HG03469 (cell line): ENCODE results near the gene RAD51B.
"Not testable (repeated sequence)": the region's sequence is repeated elsewhere in the genome, so short reads cannot be mapped to it uniquely, and the experiment has no call there.

Experiments used
- ATAC-seq: cut with Tn5 transposase; IDR thresholded peaks from one replicate; pipeline ENCODE4 v1.9.1; 2021; ENCODE audit warnings: mild to moderate bottlenecking, moderate library complexity, moderate number of reproducible peaks; ENCODE audit not compliant: unreplicated experiment

The RAD51B gene

DNA sequence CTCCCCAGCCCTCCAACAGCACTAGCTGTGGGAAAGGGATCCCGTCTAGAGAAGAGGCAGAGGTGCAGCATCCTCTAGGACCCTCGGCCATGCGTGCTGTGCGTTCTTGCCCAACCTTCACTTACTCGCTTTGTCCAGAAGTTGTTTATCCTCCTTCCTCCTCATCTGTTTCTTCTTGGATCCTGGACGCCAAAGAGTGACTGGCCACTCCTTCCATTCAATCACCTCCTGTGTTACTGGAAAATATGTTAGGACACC, 832.8 kb downstream of the RAD51B start:
- ATAC-seq: no peak

DNA sequence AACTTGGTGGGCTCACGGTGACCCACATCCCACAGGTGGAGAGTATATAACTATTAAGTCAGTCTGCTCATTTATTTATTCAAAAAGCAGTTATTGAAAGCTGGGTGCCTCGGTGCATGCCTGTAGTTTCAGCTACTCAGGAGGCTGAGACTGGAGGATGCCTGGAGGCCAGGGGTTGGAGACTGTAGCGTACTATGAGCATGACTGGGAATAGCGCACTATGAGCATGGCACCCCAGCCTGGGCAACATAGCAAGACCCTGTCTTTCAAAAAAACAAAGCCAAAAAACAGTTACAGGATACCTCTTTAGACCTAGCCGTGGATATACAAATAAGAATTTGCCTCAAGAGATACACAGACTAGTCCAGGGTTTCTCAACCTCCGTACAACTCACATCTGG, 833.5 kb downstream of the RAD51B start:
- no peak for ATAC-seq

DNA sequence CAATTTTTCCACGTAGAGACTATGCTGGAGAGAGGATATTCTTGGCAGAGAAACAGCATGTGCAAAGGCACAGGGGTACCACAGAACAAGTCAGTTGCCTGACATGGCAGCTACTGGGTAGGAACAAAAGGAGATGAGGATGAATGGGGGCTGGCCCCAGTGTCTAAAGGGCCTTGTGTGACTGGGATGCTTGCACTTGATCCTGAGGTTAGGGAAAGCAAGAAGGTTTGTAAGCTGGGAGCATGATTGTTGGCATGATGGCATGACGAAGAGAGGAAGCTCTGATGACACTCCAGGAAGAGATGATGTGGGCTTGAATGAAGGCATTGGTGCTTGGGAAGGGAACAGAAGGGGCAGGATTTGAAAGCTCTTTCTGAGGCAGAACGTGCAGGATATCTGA, 834.2 kb downstream of the RAD51B start:
- no peak for ATAC-seq

DNA sequence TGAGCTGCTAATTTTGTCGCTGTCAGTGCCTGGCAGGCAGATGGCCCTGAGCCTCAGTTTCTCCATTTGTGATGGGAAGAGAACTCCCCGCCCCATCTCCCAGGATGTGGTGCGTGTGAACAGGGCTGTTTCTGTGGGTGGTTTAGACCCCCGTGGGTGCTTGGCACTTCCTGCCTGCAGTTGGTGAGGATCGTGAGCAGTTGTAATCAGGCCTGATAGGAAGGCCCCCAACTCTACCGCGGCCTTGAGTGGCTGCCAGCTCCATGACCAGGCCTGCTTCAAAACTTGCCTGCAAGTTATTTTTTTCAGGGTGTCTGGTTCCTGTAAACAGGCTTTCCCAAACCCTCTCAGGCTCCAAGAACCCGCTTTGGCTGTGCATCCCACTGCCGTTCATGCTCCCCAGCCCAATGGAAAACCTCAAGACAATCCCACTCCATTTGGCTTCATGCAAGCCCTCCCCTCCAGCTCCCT, 834.9 kb downstream of the RAD51B start:
- ATAC-seq: no peak

DNA sequence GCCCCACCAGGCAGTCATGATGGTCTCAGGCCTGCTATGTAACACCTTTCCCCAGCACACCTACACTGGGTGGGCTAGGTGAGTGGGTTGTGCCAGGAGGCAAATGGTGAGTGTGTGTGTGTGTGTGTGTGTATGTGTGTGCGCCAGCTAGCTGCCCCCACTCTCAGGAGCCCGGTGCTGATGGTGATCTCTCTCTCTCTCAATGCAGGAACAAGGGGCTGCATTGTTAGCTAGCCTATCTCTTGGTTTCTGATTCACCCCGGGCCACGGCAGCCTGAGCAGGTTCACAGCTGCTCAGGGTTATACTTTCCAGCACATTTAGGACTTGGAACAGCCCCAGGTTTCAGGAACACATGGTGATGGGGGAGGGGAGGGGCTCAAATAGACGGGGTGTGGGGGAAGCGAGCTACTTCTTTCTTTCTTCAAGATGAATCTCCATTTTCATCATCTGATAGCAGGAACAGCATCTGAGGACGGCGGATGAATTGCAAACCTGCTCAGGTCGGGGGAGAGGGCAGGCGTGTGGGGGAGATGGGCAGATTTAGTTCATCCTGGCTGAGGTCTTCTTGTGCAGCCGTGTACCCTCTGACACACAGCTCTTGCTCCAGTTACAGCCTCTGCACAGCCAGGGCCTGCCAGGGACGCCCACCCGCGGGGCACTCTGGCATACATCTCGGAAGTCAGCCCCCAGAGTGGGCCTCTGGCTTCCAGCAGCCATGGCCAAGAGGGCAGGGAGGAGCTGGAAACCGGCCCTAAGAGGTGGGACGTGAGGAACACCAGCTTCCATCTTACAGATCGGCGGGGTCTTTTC, 835.6 kb downstream of the RAD51B start:
- no peak for ATAC-seq

DNA sequence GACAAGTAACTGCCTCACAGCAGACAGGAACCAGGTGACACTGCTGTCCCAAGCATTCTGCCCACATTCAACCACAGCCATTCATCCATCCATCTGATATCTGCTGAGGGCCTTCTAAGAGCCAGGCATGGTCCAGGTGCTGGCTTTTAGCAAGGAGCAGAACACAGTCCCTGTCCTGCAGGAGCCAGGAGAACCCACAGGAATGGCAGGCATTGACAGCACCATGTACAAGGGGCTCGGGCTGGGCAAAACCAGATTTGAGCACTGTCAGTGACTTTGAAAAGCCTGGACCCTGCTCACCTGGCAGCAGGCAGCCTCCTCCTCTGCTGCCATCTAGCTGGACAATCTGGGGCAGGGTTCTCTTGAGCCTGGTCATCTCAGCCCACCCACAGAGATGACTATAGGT, 836.3 kb downstream of the RAD51B start:
- ATAC-seq: no peak

DNA sequence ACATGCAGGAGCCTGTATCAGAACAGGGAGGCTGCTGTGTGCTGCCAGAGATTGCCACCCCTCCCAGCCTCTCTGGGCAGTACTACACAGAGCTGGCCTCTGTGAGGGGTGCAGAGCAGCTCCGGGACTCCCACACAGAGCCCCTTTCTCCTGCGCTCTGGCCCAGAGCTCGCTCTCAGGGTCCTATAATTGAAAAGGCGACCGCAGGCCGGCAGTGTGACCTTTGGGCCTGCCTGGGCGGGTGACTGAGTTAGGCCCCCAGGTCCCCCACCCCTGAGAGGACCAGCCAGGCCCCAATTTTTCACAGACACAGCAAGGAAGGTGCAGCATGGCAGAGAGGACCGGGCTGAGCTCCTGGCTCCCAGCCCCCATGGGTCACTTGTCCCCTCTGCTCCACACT, 836.9 kb downstream of the RAD51B start:
- ATAC-seq: no peak

DNA sequence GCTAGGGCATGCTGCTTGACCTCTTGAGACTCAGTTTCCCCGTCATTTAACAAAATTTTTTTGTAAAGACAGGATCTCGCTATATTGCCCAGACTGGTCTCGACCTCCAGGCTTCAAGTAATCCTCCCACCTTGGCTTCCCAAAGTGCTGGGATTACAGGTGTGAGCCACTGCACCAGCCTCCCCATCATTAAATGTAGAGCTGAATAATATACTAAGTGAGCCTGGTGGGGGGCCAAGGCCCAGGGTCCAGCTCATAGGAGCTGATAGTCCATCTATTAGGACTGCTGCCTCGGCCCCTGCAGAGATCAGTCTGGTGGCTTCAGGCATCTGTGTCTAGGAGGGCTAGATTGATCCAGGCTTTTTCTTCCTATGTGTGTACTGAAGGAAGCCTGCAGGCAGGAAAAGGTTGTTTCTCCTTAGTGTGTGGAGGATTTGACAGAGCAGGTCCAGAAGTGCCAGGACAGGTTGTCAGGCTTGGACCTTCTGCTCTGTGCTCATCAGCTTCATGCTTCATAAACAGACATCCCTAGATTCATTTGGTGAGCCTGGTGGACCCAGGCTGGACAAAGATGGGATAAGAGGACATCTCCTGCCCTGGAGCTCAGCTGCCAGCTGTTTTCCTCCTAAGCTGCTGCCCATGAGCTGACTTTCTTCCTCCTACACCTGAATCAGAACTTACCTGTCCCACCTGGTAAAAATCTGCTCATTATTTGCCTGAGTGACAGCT, 837.9 kb downstream of the RAD51B start:
- no peak for ATAC-seq

DNA sequence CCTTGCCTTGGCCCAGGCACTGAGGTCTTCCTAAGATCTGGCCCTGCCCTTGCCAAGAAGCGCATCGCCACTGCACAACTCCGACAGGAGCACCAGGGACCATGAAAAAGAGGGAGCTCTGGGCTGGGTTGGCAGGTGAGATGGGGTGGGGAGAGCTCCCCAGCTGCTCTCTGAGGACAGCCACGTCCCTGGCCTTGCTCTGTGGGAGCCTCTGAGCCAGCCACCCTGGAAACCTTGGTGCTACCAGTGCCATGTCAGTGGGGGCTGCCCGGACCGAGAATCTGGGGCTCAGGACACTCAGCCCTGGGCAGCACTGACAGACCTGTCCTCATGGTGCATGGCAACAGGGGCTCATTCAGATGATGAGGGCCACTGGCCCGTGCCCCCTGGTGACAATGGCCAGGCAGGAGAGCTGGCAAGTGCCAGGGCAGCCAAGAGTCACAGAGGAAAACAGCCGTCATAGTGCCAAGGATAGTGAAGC, 838.5 kb downstream of the RAD51B start:
- no peak for ATAC-seq

DNA sequence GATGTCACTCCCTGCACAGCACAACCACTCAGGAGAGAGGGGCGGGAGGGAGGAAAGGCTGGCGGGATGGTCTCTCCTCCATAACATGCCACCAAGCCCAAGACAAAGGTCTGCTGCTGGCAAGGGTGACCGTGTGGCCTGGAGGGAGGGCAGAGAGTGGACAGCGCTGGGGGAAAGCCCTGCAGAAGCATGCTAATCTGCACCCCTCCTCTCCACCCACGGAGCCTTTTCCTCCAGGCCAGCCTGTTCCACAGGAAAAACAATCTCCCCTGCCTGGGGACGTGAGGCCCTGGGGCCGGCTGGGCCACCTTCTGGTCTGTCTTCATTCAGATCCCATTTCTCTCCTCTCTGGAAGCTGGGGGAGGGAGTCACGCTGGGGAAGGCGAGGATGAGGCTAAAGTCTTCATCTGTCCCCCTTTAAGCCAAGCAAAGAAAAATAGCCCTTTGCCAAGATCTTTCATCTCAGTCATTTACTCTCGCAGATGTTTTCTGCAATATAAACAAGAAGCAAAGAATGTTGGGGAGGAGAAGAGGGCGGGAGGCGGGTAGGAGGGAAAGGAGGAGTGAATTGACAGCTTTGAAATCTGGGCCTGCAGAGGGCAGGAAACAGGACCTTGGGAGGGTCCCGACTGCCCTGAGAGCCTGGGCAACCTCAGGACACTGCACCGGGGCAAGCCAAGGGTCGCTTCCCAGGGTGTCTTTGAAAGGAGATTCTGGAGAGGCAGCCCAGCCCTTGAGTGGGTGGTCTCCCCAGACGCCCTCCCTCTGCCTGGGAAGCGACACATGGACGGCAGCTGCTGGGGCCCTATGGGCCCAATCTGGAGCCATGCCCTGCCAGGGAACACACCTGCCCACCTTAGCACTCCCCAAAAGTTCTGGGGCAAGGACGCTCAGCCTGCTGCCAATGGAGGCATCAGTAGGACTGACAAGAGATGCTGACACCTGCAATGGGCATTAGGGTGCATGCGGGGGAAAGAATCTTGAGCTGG, 839.7 kb downstream of the RAD51B start:
- no peak for ATAC-seq

DNA sequence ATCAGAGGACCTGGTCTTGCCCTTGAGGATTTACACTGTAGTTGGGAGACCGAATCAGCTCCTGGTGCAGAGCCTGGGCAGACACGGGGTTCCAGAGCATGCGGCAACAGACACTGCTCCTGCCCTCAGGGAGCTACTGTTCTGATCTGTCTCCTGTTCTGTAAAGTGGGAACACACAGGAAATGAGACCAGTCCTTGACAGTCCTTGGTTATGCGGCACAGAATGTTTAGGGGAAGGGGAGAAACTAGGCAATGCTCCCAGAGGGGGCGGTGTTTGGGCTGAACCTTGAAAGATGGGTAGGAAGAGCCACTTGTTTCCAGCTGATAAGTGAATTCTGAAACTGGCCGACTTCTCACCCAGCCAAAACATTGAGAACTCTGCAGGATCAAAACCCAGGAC, 840.9 kb downstream of the RAD51B start:
- no peak for ATAC-seq

DNA sequence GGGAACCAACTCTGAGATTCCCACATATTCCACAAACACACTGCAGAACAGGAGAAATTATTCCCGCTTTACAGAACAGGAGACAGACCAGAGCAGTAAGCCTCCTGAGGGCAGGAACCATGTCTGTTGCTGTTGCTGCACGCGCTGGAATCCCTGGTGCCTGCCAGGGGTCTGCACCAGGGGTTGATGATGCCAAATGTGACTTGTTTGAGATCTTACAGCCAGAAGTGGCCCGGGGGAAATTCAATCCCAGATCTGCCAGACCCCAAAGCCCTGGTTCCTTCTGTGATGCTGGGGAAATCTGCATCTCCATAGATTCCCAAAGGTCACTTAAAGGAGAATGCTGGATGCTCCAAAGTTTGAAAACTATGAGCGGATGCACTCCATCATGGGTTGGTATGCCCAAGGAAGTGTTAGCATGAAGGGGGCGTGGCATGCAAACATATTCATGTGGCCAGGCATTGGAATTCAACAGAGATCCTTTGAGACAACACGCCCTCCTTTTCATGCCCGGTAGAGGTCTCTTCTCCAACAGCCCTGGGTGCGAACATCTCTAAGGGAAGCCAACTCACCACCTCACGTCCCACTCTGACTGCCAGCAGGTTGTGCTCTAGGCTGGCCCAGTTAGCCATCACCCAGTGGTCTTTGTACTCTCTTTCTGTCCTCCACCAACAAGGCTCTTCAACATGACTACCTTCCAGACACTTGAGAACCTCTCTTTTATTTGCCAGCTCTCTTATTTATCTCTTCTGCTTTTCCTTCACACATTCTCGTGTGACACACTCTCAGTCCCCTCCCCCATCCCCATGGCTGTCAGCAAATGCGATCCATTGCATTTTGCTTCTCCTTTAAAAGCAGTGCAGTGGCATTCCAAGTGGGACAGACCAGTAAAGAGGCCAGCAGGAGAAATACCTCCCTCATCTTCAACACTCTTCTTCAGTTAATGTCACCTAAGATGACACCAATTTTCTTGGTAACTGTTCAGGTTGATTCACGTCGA, 841.9 kb downstream of the RAD51B start:
- no peak for ATAC-seq

DNA sequence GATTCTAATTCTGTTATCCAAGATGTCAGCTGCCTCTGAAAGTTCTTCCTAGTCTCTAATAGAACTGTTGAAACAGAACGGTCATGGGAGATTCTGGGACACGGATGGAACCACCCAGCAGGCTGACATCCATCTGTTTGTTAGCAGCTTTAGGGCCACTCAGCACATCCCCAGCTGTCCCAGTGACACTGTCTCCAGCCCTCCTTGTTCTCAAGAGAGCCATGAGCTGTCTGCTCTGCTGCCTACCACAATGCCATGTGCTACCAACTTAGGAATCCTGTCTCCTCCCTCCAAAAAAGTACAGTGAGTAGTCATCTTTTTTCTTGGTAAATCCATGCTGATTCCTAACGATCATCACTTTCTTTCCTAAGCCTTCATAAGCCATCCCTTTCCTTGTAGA, 842.8 kb downstream of the RAD51B start:
- no peak for ATAC-seq

DNA sequence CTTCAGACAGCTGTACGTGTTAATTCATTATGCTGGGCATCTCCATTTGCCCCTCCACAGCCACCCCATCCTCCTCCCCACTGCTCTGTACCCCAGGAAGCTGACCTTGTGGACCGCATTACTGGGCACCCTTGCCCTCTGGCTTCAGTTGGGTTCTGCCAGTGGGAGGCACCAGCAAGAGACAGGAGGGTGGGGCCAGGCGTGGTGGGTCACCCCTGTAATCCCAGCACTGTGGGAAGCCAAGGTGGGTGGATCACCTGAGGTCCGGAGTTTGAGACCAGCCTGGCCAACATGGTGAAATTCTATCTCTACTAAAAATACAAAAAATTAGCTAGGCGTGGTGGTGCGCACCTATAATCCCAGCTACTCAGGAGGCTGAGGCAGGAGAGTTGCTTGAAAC, 843.2 kb downstream of the RAD51B start:
- ATAC-seq: not testable (repeated sequence)

DNA sequence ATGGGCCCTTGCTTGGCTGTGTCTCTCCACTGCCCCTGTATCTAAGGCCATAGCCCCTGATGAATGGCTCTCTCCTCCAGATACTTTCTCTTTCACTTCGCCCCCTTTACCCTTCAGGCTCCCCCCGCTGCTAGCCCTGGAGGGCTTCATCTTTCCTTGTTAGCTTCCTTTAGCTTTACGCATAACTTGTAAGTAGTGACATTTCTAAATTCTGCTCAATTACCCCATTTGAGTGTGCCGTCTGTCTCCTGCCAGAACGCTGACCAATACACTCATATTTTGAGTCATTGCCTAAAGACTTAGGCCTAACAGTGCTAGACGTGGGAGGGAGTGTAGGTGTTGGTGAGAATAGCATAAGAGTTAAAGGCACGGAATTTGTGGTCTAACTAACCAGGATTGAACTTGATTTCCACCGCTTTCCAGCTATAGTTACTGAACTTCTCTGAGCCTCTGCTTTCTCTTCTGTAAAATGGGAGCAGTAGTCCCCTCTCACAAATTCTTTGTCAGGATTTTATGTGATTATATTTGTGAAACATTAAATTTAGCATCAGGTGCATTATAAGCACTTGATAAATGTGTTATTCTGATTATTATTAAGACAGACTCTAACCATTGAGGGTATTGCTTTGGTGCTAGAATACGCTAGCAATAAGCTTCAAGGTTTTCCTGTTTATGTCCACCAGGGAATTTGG, 844.0 kb downstream of the RAD51B start:
- no peak for ATAC-seq

DNA sequence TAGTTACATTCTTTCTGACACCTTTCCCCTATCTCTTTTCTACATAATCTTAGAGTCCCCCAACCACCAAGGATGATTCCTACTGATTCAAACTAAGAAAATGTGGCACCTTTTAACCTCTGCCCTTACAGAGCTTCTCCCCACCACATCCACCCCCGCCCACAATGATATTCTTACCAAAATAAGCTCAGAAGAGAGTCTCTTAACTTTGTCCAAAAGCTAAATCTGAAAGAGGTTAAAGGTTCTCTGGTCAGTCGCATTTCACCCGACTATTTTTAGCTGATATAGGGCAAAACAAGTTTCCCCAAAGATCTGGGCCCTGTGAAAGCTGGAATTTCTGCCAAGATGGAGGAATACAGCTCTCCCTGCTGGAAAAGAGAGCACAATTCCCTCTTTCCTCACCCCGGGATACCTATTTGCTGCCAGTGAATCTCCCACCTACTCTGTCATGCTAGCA, 844.7 kb downstream of the RAD51B start:
- ATAC-seq: no peak

DNA sequence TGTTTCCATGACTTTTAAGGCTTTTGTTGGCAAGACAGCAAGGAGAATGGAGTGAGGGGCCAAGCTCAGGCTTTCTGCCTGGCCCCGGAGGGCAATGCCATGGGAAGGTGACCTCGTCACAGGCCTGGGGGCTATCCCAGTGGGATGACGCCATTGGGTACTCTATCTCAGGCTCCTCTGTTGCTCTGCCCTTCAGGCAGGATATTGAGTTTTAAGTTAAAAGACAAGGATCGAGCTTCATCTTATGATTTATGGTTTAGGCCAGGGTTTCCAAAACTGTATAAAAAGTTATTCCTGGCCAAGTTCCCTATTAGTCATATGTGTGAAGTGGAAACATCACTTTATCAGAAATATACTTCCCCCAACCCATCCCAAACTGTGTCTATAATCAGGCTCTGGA, 845.6 kb downstream of the RAD51B start:
- no peak for ATAC-seq

DNA sequence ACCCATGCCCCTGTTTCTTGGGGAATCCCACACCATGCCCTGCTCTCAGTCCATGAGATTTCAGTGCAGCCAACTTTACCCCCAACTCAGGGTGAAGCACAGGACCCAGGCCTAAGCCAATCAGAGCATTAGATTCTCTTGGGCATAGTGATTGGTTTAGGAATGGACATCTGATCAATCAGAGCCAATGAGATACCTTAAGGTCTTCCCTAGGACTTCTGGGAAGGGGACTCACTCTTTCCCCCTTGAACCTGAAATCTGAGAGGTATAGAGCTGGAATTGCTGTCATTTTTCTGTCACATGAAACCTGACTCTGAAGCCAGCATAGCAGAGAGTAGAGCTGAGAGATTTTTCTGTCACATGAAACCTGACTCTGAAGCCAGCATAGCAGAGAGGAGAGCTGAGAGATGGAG, 846.2 kb downstream of the RAD51B start:
- no peak for ATAC-seq

DNA sequence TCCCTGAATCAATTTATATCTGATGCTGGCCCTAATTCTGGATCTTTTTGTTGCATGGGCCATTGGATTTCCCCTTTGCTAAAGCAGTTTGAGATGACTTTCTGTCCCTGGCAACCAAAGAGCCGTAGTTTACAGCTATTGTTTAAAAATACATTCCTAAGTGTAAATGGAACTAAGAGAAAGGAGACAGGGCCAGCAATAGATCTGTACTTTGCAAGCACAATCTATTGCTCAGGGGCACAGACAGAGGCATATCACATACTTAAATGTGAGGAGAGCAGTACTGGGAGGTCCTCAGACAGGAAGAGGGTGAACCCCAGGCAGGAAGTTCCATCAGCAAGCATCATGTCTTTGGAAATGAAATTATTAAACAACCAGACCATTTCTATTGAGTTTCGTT, 846.7 kb downstream of the RAD51B start:
- ATAC-seq: no peak
